NCI-H82 treated with DMSO at 0.1 percent for 48 hours (cell line): ENCODE results near the gene BCAN.
"Not testable (repeated sequence)": the region's sequence is repeated elsewhere in the genome, so short reads cannot be mapped to it uniquely, and the experiment has no call there.

Source experiments
- DNase-seq: peaks from one replicate; lab custom pipeline; 2025; ENCODE audit not compliant: unreplicated experiment; lab: John Stamatoyannopoulos, UW

BCAN gene

DNA sequence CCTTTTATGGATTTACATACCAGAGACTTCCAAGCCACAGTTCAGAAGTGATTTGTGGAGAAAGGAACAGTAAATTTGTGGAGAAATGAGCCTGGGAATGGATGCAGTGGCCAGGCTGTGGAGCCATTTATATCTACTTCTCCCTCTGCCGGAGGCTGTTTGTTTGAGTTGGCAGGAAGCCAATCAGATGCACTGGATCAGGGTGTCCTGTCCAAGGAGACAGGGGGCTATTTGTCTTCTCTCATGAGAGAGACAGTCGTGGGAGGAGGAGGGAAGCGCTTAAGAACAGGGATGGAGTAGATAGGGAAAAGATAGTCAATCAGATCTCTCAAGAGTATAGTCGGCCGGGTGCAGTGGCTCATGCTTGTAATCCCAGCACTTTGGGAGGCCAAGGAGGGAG, 25.5 kb upstream of the BCAN start:
- DNase-seq, result peak; percentile 91

DNA sequence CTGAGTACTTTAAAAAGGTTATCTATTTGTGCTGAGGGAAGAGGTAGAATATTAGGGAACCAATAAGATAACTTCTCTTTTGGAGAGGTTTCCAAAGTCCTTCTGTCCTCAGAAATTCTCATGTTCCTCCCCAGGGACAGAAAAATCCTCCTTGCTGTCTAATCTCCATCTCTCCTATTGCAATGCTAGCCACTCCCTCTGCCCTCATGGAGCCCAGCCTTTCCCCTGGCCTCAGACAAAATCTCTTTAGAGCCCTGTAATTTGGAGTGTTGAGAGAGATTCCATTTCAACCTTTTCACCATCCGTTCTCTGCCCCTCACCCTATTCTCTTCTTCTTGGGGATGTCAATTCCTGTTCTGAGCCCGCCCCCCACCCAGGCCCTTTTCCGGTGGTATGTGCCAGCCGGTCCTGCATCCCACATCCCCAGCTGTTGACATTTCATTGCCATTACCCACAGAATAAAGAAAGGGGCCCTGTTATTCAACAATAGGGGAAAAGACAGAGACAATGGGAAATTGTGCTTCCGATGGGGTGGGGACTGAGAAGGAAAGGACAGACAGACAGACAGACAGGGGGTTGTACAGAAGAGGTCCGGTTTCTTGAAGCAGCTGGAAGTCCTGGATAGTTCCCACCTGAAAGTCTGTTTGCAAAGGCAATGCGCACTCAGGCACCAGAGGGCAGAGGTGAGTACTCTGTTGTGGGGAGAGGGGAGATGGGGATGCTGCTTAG, 22.9 kb upstream of the BCAN start, which contains the start of gene HAPLN2:
Gene HAPLN2, plus strand, starts transcription at position 563 of the 729 bp plus-strand sequence. CDS start 4,076 bp downstream, outside the sequence.
- DNase-seq, result peak; percentile 79

DNA sequence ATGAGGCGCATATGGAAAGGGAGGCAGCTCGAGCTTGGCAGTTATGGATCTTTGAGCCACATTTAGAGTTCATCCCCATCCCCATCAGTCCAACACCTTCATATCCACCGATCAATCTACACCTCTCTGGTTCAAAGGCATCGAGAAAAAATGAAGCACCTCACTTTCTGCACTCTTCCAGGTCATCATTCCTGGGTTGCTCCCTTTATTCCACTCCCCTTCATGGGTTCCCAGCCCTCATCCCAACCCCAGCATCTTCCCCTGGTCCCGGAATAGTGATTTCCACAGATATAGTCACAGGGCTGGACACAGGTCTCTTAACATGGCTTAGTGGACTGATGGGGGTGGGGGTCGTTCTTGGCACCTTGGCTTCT, 22.3 kb upstream of the BCAN start:
- no peak for DNase-seq

DNA sequence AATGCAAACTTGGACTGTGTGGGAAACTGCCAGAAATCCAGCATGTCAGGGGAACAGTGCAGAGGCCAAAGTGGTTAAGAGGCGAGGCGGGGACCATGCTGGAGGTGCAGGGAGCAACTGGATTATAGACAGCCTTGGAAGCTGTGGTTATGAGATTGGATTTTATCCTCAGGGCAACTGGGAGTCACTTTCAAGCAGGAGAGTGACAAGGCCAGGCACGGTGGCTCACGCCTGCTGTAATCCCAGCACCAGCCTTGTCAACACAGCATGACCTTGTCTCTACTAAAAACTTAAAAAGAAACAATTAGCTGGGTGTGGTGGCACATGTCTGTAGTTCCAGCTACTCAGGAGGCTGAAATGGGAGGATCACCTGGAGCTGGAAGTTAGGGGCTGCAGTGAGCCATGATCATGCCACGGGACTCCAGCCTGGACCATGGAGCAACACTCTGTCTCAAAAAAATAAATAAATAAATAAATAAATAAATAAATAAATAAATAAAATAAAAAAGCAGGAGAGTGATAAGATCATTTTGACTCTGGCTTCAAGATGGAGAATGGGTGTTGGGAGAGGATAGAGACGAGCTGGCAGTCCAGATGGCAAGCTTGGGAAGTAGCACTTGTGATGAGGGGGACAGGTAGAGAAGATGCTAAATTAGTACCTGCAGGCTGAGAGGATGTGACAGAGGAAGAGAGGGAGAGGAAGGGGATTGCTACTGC, 19.2 kb upstream of the BCAN start:
- peak; percentile 61 for DNase-seq

GRCh38 chr1:156623946-156624813, 17.7 kb upstream of the BCAN start:
- peak; percentile 69 for DNase-seq

- DNase-seq, result no peak
Measured at GRCh38 chr1:156624814-156625435, 17.0 kb upstream of the BCAN start.

GRCh38 chr1:156625436-156626078, 16.4 kb upstream of the BCAN start:
- DNase-seq, result peak; percentile 39

DNA sequence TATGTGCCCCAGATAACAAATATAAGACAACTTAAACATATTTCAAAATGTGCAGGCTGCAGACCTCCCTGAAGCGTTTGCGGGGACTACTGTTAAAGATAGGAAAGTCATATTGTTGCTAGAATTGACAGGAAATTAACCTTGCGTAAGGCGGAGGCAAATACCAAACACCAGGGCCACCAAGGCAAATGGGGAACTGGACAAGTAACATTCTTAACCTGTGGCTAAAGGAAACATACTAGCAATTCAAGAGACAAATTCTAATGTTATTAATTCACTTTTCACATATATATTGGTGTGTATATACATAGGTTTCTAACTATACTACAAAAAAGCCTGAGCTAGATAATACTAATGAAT, 15.9 kb upstream of the BCAN start:
- DNase-seq, result no peak

DNA sequence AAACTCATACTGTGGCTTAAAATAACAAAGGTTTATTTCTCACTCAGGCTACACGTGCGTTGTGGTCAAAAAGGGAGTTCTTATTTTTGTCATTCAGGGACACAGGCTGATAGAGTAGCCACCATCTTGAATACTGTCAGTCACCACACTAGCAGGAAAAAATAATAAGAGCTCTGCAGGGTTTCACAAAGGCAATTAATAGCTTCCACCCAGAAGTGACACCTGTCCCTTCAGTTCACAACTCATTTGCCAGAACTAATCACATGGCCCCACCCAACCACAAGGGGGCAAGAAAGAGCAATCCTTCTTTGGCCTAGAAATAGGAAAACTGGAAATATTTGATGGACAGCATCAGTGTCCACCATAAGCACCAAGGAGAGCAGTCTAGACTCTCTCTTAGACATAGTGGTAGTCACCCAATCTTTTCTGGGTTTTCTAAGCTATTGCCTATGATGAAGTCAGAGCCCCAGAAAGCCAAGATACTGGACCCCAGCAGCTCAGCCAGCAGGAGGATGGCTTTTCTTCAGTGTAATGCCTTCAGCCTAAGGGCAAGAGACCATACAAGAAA, 14.5 kb upstream of the BCAN start:
- DNase-seq, result peak; percentile 63

- DNase-seq, result no peak
Measured at GRCh38 chr1:156629823-156630449, 12.0 kb upstream of the BCAN start.

- DNase-seq, result not testable (repeated sequence)
Measured at GRCh38 chr1:156631152-156631551, 10.8 kb upstream of the BCAN start.

- no peak for DNase-seq
Measured at GRCh38 chr1:156632355-156632754, 9.6 kb upstream of the BCAN start.

- DNase-seq, result no peak
Measured at GRCh38 chr1:156638189-156638985, 3.5 kb upstream of the BCAN start.

GRCh38 chr1:156639601-156640101, 2.3 kb upstream of the BCAN start:
- no peak for DNase-seq

DNA sequence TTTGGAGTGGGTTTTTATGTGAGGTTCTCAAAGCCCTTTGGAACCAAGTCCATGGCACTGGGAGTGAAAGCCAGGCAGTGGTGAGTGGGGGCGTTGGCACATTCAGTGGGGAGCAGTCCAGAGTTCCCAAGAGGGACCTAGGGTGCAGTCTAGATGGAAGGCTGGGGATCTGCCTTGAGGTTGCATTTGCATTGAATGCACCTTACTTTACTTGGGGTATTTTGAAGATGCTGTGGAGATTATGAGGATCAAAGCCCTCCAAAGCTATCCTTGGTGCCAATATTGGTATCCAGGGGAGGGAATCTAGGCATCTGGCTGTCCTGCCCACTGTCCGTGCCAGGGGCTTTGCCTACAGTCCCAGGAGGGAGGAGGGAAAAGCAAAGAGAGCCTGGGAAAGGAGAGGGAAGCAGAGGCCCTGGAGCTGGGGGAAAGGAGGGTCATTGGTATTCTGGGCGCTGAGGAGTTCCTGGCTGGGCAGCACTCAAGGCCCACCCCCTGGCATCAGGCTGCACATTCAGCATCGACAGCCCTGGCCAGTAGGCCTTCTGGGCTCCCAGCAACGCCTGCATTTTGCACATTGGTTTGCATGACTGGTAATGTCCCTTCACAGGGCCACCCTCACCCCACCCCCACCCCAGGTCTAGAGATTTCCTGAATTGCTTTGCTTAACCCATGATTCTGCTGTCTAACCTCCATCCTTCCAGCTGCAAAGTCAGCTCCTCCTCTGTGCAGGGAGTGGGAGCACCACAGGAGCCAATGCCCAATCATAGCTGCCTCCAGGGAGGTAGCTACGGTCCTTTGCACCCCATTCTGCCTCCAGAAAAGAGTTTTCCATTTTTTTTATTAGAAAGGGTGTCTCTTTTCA, 843 bp upstream of the BCAN start:
- DNase-seq, result no peak

GRCh38 chr1:156642265-156643048, 540 bp downstream of the BCAN start:
- DNase-seq, result no peak
